GM10248 (cell line): ENCODE measurements around the gene PGA3.
"Not testable (repeated sequence)": the region's sequence is repeated elsewhere in the genome, so short reads cannot be mapped to it uniquely, and the experiment has no call there.

Experiments used
- CTCF ChIA-PET: fragments of 300-600 bp; sonication (Branson Sonifier 250); formaldehyde crosslinking; extraction: SDS; loops from one replicate; lab custom pipeline; 2021; ENCODE audit warnings: antibody characterized with exemption; lab: Yijun Ruan, JAX
- POLR2A ChIA-PET: fragments of 350-650 bp; sonication (Branson Sonifier 250); formaldehyde crosslinking; extraction: SDS; loops from one replicate; lab custom pipeline; 2020; ENCODE audit warnings: antibody characterized with exemption; lab: Yijun Ruan, JAX
- DNase-seq: peaks from one replicate; pipeline ENCODE4 v3.0.0; 2012; ENCODE audit errors: extremely low spot score
- CTCF ChIP-seq: IDR thresholded peaks from 2 replicates; pipeline ENCODE4 v1.5.1; 2012; ENCODE audit warnings: mild to moderate bottlenecking, low read depth; ENCODE audit errors: extremely low read depth, missing control alignments, control extremely low read depth

The PGA3 gene

GRCh38 chr11:61176446-61176845, 26.9 kb upstream of the PGA3 start:
- TF ChIP-seq CTCF, result no peak
- CTCF ChIA-PET, result interaction anchor here (1.0 to 6.5 kb wide), 3 partner anchors 11 to 133 kb away, joined by 3 to 53 read pairs (median 3); no protein-coding TSS in a partner anchor
- DNase-seq, result no peak
- POLR2A ChIA-PET, result no interaction called here

- CTCF ChIA-PET, result interaction anchor here (0.8 kb wide), 1 partner anchor 10 kb away, joined by 3 read pairs; no protein-coding TSS in a partner anchor
- POLR2A ChIA-PET, DNase-seq: not testable (repeated sequence)
These were observed 23.1 kb upstream of the PGA3 start for GRCh38 chr11:61180205-61180604.

- TF ChIP-seq CTCF, result no peak
- DNase-seq, result no peak
- POLR2A ChIA-PET, result no interaction called here
- CTCF ChIA-PET, result no interaction called here
These were observed 21.8 kb upstream of the PGA3 start for GRCh38 chr11:61181489-61181888.

GRCh38 chr11:61183645-61184044, 19.7 kb upstream of the PGA3 start:
- CTCF ChIA-PET, result interaction anchor here (2.0 kb wide), 1 partner anchor 409 kb away, joined by 5 read pairs; no protein-coding TSS in a partner anchor
- no peak for DNase-seq
- no peak for TF ChIP-seq CTCF
- POLR2A ChIA-PET, result no interaction called here

GRCh38 chr11:61186504-61186903, 16.8 kb upstream of the PGA3 start:
- POLR2A ChIA-PET, result no interaction called here
- CTCF ChIA-PET, result interaction anchor here (0.8 to 5.7 kb wide), 24 partner anchors 10 to 411 kb away, joined by 3 to 53 read pairs (median 4); no protein-coding TSS in a partner anchor
- DNase-seq, result no peak
- TF ChIP-seq CTCF, result no peak

- peak; percentile 82 for DNase-seq
- TF ChIP-seq CTCF, result peak; percentile 87
- ChIA-PET POLR2A (no interaction called here), CTCF (interaction anchor here (0.6 to 5.7 kb wide), 47 partner anchors 9 to 409 kb away, joined by 3 to 53 read pairs (median 3); partner anchors contain the start of gene TMEM109)
These were observed 15.7 kb upstream of the PGA3 start for GRCh38 chr11:61187505-61188130.

GRCh38 chr11:61189933-61190332, 13.4 kb upstream of the PGA3 start:
- TF ChIP-seq CTCF, result no peak
- CTCF ChIA-PET, result interaction anchor here (1.2 to 5.7 kb wide), 3 partner anchors 13 to 359 kb away, joined by 3 to 53 read pairs (median 39); no protein-coding TSS in a partner anchor
- no peak for DNase-seq
- POLR2A ChIA-PET, result no interaction called here
